Measurements from ENCODE around the gene CDH15.
A peak's percentile ranks its signal among the peaks of the same experiment; 100 is the strongest.

The CDH15 gene

DNA sequence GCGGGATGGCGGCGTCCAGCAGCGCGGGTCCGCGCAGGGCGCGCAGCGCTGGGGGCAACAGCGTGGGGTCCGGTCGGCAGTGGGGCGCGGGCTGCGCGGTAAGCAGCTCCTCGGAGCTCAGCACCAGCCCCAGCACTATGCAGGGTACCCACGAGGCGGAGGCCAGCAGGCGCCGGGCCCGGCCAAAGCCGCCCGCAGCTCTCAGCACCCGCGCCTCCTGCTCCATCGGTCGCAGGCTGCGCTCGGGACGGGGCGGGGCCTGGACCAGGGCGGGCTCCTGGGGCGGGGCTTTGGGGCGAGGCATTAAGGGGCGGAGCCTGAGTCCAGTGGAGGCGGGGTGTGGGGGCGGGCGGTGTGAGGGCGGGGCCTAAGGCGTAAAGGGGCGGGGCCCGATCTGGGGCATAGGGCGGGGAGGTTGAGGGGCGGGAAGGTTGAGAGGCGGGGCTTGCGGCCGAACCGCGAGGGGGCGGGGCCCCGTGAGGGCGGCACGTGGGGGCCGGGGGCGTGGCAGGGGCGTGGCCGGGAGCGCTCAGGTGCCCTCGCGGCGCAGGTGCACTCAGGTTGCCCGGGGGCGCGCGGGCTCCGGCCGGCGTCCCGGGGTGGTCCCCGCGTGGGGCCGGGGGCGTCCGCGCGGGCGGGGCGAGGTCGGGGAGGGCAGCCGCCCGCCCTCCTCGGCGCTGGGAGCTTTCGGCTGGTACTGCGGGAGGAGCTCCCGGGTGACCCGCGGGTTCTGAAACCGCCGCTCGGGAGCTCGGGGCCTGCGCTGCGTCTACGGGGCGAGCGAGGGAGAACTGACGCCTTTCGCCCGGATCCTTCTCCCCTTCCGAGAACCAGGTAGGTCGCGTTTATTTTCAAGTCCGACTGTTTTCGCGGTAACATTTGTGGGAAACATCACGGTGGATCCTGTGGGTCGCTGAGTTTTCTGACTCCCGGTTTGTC, 30.2 kb downstream of the CDH15 start:
- DNase-seq: no peak

DNA sequence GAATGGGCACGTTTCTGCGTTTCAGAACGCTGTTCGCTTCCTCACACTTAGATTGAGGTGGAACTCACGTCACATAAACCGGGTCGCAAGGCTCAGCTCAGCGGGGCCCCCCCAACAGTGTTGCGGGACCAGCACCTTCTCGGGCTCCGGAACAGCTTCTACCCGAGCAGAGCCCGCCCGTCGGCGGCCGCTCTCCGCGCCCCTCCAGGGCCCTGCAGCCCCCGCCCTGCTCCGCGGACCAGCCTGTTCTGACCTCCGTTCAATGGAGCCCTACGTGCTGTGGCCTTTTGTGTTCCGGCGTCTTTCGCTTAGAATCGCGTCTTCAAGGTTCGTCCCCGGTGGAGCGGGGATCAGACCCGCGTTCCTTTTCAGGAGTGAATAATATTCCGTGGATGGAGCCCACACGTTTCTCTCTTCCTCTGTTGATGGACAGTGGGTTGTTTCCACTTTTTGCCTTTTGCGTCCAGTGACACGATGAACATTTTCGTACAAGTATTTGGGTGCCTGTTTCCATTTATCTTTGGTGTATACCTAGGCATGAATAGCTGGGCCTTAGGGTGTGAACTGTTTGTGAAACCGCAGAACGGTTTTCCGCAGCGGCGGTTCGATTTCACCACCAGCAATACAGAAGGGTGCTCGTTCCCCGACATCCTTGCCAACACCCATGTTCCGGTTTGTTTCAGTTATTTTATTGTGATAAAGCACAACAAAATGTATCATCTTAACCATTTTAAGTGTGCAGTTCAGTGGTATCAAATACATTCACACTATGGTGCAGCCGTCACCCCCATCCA, 31.1 kb downstream of the CDH15 start:
- DNase-seq: no peak

DNA sequence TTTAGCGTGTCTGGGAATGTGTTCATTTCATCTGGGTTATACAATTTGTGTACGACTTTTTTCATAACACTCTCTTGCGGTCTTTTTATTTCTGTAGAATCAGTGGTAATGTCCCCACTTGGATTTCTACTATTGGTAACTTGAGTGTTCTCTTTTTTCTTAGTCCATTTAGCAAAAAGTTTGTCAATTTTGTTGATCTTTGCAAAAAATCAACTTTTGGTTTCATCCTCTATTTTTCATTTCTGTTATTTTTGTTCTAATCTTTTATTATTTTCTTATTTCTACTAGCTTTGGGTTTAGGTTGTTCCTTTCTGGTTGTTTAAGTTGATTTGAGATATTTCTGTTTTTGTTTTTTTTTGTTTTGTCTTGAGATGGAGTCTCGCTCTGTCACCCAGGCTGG, 36.4 kb downstream of the CDH15 start:
- DNase-seq: no peak

DNA sequence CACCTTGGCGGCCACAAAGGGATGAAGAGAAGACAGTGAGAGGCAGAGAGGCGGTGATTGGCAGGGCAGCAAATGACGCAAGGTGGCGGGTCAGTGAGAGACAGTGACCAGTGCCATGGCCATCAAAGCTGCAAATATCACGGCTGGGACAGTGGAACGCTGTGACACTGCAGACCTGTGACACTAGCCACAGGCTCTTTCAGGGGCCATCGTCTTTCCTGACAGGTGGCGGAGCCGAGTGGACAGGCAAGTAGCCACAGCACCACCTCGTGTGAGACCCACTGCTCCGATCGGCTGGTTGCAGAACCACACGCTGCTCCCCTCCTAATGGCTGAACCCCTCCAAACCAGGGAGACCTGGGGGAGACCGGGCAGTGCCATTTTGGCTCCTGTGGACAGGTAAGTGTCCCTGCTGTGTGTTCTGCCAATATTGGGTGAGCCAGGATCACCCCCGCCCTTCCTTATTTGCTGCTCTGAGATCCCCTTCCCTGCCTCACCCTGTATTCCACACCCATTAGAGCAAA, 38.0 kb downstream of the CDH15 start:
- no peak for DNase-seq

DNA sequence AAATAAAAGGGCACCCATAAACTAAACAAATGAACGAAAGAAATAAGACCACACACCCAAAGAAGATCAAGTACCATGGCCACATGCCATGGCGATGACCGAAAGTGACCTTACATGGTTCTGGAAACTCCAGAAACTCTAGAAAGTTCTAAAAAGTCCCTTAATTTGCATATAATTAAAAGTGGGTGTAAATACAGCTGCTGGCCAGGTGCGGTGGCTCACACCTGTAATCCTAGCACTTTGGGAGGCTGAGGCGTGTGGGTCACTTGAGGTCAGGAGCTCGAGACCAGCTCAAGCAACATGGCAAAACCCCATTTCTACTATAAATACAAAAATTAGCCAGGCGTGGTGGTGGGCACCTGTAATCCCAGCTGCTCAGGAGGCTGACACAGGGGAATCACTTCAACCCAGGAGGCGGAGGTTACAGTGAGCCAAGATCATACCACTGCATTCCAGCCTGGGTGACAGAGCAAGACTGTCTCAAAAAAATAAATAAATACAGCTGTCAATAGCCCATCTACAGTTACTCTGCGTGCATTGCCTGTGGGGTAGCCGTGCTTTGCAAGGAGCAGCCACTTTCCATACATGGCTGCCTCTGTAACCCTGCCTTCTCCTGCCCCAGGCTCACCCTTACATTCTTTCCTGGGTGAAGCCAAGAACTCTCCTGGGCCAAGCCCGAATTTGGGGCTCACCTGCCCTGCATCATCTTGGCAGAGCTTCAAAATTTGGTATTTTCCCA, 38.8 kb downstream of the CDH15 start:
- no peak for DNase-seq

DNA sequence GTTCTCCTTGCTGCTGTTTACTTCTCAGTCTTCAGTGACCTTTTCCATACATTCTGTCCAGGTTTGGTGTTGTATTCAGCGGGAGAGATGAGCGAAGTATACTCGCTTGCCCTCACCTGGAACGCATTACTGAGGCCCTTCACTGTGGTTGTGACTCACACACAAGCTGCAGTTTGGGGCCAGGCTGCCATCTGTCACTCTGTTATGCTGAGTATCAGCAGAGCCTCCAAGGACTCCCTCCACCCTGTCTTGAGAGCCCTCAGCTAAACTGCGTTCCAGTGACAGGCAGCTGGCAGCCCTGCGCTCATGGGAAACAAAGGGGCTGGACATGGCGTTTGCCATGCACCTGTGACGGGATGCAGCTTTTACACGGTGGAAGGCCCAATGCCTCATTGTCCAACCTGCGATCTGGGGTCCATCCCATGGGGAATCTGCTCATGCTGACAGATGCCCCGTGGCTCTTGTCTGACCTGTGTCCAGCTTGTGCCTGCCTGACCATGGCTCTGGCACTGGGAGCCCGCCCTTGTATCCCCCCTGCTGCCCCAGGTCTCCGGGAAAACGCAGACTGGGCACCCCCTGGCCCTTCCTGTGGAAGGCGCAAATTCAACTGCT, 39.5 kb downstream of the CDH15 start:
- no peak for DNase-seq

DNA sequence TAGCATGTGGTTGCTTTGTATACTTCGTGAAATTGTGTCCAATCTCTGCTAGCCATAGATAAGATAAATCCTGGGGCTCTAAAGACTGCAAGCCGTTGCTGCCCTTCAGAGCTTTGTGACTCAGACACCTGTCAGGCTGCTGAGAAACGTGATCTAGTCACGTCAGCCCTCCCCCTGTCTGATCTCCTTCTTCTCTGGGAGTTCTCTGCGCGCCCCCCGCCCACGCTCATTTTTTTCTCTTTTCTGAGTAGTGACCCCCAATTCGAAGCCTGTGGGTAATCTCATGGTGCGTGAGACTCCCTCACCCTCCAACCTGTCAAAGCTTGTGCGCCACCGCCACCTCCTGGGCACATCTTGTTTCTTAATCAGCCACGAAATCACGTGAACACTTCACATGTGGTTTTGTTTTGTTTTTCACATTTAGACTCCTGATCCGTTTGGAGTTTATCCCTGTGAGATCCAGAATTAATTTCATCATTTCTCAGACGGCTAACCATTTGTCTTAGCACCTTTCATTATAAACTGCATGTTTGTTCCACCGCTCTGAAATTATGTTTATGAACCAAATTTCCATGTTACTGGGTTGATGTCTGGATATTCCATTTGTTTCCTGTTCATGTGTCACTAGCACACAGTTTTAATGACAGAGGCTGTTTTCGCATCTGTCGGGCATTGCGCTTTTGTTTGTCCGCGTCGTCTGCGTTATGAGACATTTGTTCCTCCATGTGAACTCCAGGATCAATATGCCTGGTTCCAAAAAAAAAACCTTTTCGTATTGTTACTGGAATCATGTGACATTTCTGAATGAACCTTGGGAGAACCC, 45.0 kb downstream of the CDH15 start:
- DNase-seq: peak; percentile 62 to 75

DNA sequence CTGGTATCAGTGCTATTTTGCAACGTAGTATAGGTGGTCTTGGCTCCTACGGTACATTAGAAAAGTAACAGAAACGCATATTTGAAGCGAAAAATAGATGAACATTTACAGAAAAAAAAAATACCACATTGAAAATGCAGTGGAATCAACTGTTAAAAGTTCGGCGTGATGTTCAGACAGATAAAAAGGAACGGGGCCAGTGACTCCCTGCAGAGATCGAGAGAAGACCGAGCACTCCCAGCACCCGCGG, 45.5 kb downstream of the CDH15 start:
- no peak for DNase-seq

DNA sequence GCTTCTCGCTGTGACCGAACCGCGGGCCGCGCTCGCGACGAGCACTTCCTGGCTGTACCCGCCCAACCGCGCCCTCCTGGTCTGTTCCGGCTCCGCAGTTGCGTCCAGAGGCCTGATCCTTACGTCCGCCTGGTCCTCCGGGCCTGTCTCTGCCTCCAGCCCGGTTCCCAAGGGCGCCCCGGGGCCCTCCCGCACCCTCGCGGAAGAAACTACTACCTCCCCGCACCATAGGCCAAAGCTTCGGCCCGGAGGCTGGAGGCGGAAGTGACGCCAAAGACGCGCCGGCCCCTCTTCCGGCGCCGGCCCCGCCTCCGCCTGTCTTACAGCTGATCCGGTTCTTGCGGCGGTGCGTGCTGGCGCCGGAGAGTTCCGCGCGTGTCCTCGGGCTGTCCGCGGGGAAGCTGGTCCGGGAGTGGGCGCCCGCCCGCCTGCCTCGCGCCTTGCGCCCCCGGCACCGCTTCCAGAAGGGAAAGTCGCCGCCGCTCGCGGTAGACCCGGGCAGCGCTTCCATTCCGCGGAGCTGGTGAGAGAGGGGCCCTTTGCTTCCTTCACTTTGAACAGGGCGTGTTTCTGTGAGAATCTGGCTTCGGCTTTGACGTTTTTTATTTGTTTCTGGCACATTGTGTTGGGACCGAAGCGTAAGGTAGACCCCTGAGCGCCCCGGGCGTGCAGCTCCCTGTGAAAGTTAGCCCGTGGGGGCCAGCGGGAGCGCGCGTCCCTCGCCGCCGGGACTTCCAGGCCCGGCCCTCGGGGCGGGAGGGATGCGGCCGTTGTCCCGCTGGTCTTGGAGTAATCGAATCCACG, 46.0 kb downstream of the CDH15 start, which contains the start of gene ZNF778:
Gene ZNF778, plus strand, starts transcription at position 316 of the 804 bp plus-strand sequence. CDS start 3,425 bp downstream, outside the sequence.
- DNase-seq: peak; percentile 78 to 80

DNA sequence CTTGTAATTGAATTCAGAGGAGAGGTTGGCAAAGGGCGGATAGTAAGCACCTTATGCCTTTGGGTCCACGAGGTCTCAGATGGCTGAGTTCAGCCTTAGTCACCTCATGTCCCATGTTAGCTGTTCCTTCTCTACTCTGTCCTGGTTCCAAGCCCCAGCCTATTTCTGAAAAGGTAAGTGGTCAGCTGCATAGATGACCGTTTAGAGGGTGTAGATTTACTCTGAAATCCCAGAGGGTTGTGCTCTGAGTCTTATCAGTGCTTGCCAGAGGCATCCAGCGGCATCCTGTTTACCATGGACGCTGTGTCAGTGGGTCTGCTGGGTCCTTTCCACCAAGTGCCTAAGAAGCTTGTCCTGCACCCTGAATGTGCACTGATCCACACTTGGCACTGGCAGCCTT, 47.8 kb downstream of the CDH15 start:
- DNase-seq: no peak

DNA sequence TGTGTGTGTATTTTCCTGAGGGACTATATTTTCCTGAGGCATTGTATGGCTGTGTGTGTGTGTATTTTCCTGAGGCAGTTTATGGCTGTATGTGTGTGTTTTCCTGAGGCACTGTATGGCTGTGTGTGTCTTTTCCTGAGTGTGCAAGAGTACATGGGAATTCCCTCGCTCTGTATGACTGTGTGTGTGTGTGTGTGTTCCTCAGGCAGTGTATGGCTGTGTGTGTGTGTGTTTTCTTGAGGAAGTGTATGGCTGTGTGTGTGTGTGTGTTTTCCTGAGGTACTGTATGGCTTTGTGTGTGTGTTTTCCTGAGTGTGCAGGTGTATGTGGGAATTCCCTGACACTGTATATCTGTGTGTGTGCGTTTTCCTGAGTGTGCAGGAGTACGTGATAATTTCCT, 50.1 kb downstream of the CDH15 start:
- DNase-seq: no peak

DNA sequence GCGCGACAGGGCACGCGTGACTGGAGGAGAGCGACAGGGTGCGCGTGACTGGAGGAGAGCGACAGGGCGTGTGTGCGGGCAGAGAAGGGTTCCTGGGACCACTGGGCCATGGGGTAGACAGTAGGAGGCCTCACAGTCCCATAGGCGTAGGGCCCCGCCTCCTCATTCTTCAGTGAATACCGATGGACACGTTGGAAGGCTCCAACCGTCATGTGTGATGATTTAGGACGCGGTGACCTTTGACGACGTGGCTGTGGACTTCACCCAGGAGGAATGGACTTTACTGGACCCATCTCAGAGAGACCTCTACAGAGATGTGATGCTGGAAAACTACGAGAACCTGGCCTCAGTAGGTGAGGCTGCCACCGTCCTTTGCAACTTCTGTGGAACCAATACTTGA, 51.4 kb downstream of the CDH15 start:
- DNase-seq: no peak

DNA sequence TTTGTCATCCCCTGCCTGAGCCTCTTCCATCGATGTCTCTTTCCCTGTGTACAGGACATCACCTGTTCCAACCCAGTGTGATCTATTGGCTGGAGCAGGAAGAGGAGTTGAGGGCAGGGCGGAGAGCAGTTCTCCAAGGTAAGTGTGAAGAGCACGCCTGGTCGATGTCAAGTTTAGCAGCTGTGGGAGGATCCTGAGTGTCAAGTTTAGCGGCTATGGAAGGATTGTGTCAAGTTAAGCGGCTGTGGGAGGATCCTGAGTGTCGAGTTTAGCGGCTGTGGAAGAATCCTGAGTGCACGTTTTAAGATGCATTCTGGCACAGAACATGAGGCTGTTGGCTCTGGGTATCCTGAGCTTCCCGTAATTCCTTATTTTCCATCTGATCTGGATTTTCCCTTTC, 53.1 kb downstream of the CDH15 start:
- DNase-seq: no peak

DNA sequence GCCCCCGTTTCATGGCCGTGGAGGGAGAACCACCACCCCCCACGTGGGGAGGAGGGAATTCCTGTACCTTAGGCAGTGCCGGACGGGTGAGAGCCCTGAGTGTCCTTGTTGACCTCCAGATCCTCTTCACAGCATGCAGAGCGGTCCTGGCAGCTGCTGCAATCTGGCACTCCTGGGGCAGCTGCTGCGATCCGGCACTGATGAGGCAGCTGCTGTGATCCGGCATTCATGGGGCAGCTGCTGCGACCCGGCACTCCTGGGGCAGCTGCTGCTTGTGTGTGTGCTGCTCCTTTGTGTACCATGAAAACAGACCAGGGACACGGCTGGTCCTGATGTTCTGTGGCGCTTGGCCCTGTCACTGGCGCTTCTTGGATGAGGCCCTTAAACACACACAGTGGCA, 58.7 kb downstream of the CDH15 start:
- DNase-seq: no peak

DNA sequence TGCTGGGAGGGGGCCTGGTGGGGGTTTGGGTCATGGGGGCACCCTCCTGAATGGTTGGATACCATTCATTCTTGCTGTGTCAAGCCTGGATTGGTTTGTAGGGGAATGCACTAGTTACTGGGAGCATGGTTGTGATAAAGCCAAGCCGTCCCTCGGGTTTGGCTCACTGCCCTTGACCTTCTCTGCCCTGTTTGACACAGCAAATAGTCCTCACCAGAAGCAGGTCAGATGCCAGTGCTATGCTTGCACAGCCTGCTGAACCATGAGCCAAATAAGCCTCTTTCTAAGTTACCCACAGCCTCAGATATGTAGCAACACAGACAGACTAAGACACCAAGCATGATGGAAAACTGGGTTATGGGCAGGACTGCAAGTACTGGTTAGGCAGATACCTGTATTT, 60.6 kb downstream of the CDH15 start:
- no peak for DNase-seq

DNA sequence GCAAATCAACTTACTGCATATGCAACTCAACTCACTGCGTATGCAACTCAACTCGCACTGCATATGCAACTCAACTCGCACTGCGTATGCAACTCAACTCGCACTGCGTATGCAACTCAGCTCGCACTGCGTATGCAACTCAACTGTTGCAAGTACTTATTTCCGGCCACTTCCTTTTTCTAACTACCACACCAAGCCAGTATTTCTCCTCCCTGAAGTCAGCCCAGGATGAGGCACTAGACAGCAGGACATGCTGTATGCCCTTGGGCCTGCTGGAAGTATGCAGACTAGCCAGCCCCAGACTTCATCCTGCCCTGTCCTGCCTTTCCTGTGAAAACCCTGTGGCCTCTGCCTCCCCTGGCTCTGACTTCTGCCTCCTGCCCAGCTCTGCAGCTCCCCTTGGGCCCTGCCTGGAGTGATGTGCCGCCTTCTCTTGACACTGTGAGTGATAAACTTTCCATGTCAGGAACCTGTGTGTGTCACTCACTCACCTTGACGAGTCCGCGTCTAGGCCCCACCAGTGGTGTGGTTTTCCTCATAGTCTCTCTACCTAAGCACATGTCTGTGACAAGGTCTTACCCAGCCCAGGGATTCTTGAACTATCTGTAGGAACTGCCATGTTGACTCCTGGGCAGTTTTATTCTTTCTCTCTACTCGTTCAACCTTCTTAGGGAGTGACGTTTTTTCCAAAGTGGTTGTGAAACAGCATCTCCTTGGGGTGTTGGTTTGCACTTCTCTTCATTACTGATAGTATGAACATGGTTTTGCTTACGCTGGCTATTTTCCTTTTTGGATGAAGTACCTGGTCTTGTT, 62.3 kb downstream of the CDH15 start:
- peak; percentile 7 to 19 for DNase-seq

DNA sequence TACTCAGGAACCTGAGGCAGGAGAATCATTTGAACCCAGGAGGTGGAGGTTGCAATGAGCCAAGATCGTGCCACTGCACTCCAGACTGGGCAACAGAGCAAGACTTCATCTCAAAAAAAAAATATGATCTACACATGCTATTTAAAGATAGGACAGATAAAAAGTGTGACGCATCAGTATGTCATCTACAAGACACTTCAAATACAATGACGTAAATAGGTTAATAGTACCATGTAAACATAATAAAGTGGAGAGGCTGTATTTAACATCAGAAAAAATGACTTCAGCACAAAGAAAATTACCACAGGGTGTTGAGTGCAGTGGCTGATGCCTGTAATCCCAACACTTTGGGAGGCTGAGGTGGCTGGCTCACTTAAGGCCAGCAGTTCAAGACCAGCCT, 66.2 kb downstream of the CDH15 start:
- DNase-seq: no peak

DNA sequence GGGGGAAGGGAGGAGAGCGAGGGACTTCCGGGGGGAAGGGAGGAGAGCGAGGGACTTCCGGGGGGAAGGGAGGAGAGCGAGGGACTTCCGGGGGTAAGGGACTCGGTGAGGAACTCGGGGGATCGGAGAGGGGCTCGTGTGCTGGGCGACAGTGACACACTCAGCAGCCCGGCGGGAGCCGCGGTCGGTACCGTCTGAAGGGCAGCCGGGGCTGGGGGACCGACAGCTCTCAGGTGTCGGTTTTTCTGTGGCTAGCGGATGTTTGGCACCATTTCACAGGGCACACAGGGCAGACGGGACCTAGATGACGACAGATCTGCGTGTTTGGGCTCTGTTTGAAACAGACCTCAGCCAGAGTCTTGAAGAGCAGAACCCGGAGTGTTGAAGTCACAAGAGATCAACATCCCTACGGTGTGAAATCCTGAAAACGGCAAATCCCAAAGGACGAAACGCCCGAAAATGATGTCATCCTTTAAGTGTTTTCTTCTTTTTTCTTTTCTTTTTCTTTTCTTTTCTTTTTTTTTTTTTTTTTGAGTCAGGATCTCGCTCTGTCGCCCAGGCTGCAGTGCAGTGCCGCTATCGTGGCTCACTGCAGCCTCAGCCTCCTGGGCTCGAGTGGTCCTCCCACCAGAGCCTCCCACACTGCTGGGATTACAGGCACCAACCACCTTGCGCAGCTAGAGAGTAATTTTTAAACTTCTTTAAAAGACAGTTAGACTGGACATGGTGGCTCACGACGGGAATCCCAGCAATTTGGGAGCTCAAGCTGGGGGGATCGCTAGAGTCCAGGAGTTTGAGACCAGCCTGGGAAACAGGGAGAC, 69.8 kb downstream of the CDH15 start:
- DNase-seq: peak; percentile 47 to 52

DNA sequence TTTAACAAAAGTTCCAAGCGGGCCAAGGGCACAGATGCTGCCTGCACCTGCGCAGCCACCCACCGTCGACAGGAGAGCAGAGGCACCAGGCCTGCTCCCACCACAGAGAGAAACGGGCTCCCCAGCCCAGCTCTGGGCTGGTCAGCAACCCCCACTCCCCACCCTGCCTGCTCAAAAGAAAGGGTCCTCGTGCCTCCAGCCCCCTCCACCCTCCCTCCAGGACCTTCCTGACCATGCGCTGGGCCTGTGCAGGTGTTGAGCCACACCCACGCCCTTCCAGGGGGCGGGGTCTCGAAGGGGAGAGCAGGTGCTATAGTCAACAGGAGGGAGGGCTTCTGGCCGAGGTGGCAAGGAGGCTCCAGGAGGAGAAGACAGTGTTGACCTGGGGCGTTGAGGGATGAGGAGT, 71.2 kb downstream of the CDH15 start:
- no peak for DNase-seq

Measured in AML-193 (cell line).